ENCODE data around the gene BTBD7. TPM values are rescaled to one million over a fixed set of nuclear protein-coding genes. Genes with fewer than 3 reads are reported as not detected.
"Not testable (repeated sequence)": the region's sequence is repeated elsewhere in the genome, so short reads cannot be mapped to it uniquely, and the experiment has no call there.

Gene BTBD7, protein sequence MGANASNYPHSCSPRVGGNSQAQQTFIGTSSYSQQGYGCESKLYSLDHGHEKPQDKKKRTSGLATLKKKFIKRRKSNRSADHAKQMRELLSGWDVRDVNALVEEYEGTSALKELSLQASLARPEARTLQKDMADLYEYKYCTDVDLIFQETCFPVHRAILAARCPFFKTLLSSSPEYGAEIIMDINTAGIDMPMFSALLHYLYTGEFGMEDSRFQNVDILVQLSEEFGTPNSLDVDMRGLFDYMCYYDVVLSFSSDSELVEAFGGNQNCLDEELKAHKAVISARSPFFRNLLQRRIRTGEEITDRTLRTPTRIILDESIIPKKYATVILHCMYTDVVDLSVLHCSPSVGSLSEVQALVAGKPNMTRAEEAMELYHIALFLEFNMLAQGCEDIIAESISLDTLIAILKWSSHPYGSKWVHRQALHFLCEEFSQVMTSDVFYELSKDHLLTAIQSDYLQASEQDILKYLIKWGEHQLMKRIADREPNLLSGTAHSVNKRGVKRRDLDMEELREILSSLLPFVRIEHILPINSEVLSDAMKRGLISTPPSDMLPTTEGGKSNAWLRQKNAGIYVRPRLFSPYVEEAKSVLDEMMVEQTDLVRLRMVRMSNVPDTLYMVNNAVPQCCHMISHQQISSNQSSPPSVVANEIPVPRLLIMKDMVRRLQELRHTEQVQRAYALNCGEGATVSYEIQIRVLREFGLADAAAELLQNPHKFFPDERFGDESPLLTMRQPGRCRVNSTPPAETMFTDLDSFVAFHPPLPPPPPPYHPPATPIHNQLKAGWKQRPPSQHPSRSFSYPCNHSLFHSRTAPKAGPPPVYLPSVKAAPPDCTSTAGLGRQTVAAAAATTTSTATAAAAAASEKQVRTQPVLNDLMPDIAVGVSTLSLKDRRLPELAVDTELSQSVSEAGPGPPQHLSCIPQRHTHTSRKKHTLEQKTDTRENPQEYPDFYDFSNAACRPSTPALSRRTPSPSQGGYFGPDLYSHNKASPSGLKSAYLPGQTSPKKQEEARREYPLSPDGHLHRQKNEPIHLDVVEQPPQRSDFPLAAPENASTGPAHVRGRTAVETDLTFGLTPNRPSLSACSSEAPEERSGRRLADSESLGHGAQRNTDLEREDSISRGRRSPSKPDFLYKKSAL
- 10 to 100 TPM; 24.4 to 25.1 TPM for total RNA-seq
- long read RNA-seq, partial matches to known transcripts: 4 of 8 reads
- long read RNA-seq, other reads (novel, unspliced or antisense): 3 of 8 reads

GRCh38 chr14:93332853-93333630 is at the start of gene BTBD7:
Gene BTBD7 (minus strand): TSS chr14:93333036. CDS start chr14:93296051, 36,985 bp downstream.
- peak; percentile 98 to 99 for ATAC-seq
- DNase-seq: peak; percentile 97
- intact Hi-C loops (cut with DNase I): no loop called here

DNA sequence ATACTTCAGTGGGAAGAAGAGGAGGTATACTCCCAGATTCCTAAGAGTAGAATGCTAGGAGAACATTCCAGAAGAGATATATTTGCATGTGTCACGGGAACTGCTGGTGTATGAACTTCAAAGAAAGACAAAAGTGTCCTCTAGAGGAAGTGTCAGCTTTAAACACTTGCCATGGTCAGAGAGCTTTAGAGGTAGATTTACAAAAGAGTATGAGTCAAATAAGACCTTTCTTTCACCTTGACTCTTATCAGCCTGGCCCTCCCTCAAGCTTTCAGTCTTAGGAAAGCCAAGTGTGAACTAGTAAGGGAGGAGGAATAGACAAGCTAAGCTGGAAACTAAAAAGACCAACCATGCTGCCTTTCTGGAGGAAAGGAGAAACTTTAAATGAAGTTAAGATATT is 48.8 kb upstream of the BTBD7 start:
- DNase-seq: no peak
- ATAC-seq: peak in 1 of 2 donors; percentile 47
- intact Hi-C loops (cut with DNase I): no loop called here

DNA sequence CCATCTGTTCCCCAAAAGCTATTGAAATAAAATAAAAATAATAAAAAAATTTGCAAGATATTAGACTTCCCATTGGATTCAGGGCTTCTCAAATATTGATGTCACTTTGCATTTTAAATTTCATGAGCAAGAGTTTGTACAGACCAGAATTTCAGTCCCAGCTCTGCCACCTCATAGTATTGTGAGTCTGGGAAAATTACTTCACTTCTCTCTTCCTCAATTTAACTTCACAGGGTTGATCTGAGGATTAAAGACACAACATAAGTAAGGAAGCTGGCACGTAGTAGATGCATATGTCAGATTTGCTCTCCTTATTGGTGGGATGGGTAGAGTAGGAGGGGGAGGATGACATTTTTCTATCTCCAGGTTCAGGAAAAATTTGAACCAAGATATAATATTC is 47.0 kb upstream of the BTBD7 start:
- intact Hi-C loops (cut with DNase I): no loop called here
- ATAC-seq: no peak
- no peak for DNase-seq

- no peak for DNase-seq
- intact Hi-C loops (cut with DNase I): no loop called here
- no peak for ATAC-seq
Observed at GRCh38 chr14:93375673-93376156, 42.9 kb upstream of the BTBD7 start.

DNA sequence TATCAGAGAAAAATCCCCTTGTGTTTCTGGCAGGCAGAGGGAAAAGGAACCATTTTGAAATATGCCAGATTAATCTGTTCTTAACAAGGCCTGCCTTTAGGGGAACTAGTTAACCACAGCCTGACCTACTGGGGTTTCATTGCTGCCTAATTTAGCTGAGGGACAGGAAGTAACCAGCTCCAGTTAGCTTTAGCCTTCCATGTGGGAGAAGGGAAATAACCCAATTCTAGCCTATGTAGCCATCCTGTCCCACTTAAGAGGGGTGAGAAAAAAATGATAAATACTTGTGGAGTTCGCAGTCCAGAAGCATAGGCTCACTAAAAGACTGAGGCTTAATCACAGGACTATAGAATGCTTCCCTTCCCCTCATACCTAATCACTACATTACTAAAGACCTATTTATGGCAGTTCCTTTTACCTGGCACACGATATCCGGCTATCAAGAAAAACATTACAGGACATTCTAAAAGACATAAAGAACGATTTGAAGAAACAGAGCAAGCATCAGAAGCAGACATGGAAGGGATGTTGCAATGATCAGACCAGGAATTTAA is 37.0 kb upstream of the BTBD7 start:
- DNase-seq (no peak), ATAC-seq (no peak)
- intact Hi-C loops (cut with DNase I): no loop called here

GRCh38 chr14:93368996-93369712 is 36.3 kb upstream of the BTBD7 start:
- intact Hi-C loops (cut with DNase I): no loop called here
- no peak for DNase-seq
- no peak for ATAC-seq

DNA sequence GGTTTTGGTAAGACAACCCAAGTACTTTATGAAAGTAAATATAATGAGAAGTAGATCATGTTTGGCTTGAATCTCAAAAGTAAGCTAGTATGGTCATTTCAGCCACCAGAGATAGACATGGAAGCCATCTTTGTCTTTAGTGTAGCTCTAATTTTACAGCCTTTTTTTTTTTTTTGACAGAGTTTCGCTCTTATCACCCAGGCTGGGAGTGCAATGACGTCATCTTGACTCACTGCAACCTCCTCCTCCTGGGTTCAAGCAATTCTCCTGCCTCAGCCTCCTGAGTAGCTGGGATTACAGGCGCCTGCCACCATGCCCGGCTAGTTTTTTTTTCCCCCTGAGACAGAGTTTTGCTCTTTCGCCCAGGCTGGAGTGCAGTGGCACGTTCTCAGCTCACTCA is 22.0 kb upstream of the BTBD7 start:
- ATAC-seq; intact Hi-C loops (cut with DNase I); DNase-seq: not testable (repeated sequence)

- intact Hi-C loops (cut with DNase I): no loop called here
- DNase-seq (no peak), ATAC-seq (no peak)
Observed at GRCh38 chr14:93348292-93348691, 15.5 kb upstream of the BTBD7 start.

GRCh38 chr14:93347850-93348249 is 15.0 kb upstream of the BTBD7 start:
- no peak for ATAC-seq
- no peak for DNase-seq
- intact Hi-C loops (cut with DNase I): no loop called here

- DNase-seq (no peak), ATAC-seq (no peak)
- intact Hi-C loops (cut with DNase I): no loop called here
Observed at GRCh38 chr14:93346926-93347721, 14.3 kb upstream of the BTBD7 start, which contains the start of gene COX8C. Gene COX8C (plus strand): TSS chr14:93347182. CDS start chr14:93347269, 87 bp downstream.

DNA sequence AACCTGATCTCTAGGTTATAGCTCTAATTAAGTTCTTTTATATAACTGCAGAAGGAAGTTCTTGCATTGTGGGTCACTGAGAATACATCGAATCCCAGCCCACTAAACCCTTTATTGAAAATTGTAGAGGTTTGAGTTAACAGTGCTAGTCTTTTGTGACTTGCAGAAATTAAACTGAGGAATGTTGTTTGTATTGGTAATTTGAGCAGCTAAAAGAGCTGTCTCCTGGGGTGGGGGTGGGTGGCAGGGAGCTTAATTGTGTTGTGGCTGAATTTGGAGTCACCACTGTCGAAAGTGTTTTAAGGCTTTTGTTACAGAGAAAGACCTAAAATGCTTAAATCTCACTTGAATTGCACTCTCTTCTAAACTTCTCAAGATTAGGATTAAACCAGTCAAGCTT is 11.0 kb upstream of the BTBD7 start:
- no peak for ATAC-seq
- DNase-seq: no peak
- intact Hi-C loops (cut with DNase I): no loop called here

GRCh38 chr14:93343266-93343665 is 10.4 kb upstream of the BTBD7 start:
- intact Hi-C loops (cut with DNase I): no loop called here
- no peak for ATAC-seq
- DNase-seq: no peak

DNA sequence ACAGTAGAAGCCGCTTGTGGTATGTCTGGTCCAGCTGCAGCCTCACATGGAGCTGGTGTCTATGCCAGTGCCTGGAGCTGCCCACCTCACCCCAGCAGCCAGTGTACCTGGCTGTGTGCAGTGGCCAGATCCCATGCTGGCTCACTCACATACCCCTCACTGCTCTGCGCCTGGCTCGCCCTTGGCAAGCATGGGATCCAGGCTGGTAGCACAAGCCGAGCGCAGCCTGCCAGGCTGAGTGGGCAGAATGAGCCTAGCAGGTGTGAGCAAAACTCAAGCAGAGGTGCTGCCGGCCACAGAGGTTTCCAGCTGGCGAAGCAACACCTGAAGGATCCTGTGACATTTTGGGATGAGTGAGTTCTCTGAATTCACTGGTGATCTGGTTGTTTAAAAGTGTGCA is 5.0 kb upstream of the BTBD7 start:
- intact Hi-C loops (cut with DNase I): no loop called here
- ATAC-seq (no peak), DNase-seq (no peak)

- intact Hi-C loops (cut with DNase I): no loop called here
- DNase-seq (no peak), ATAC-seq (no peak)
Observed at GRCh38 chr14:93337143-93337753, 4.4 kb upstream of the BTBD7 start.

GRCh38 chr14:93333631-93334103 is 831 bp upstream of the BTBD7 start:
- no peak for DNase-seq
- intact Hi-C loops (cut with DNase I): no loop called here
- no peak for ATAC-seq

- peak; percentile 73 for DNase-seq
- intact Hi-C loops (cut with DNase I): no loop called here
- peak; percentile 85 to 90 for ATAC-seq
Observed at GRCh38 chr14:93332397-93332852, 411 bp downstream of the BTBD7 start.

All from left cardiac atrium (tissue), 4 donors.